ENCODE results near the gene ZNF407. TPM values are rescaled to one million over a fixed set of nuclear protein-coding genes. Genes with fewer than 3 reads are reported as not detected.

Gene ZNF407
- polyA plus RNA-seq, 3 donors from 2014 or later = 1.5 to 4.7 (median 1.5) TPM

DNA sequence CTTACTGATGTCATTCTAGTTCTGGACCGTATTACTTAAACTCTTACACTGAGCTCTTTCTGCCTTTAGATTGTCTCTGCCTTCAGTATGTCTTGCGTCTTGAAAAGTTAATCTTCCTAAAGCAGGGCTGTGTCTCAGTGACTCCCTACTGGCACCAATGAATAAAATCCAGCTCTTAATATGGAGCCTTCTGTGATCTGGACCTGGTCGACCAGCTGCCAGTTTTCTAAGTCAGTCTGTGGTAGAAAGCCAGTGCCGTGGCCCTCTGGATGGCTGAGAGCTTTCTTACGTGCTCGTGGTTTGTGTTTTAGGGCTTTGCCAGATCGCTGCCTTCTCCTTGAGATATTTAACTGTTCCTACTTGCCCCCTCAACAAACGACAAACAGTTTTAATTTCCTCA lies 26.8 kb downstream of the ZNF407 start:
- DNase-seq = no peak
- no peaks in the 10 kb centered on the region for H3K9me3 Mint-ChIP-seq

DNA sequence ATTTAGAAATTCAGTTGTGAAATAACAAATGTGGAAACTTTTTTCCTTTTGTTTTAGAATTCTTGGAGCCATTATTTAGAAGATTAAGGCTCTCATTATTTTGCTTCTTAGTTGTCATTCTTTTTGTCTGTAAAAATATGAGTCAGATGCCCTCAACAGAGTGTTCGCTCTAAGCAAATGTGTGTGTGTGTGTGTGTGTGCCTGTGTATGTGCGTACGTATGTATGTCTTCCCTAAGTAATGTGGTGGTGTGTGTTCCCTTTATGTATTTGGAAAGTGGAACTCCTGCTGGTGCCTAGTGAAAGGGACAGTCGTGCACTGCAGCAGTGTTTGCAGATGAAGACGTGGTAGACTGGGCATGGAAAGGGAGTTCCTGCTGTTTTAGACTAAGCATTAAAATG lies 27.5 kb downstream of the ZNF407 start:
- H3K4me3 Mint-ChIP-seq = no peak overlapping the region
- peaks cover 0 to 10% of the 10 kb centered on the region in 2 donors for H3K4me1 Mint-ChIP-seq
- no peaks in the 10 kb centered on the region for H3K27me3 Mint-ChIP-seq (ENCODE audit: low read depth in 3 of 3)
- DNase-seq = no peak
- no peaks in the 10 kb centered on the region for H3K36me3 Mint-ChIP-seq
- peak overlapping the region in 1 of 6 donors; percentile 6 for H3K27ac Mint-ChIP-seq
- H3K9me3 Mint-ChIP-seq = no peaks in the 10 kb centered on the region

More for the DNA sequence above, 26.8 kb downstream of the ZNF407 start:
- Mint-ChIP-seq H3K4me1 (peaks cover 0 to 11% of the 10 kb centered on the region in 2 donors), H3K4me3 (no peak overlapping the region), H3K36me3 (no peaks in the 10 kb centered on the region), H3K27ac (no peak overlapping the region), H3K27me3 (ENCODE audit: low read depth in 3 of 3) (no peaks in the 10 kb centered on the region)

DNA sequence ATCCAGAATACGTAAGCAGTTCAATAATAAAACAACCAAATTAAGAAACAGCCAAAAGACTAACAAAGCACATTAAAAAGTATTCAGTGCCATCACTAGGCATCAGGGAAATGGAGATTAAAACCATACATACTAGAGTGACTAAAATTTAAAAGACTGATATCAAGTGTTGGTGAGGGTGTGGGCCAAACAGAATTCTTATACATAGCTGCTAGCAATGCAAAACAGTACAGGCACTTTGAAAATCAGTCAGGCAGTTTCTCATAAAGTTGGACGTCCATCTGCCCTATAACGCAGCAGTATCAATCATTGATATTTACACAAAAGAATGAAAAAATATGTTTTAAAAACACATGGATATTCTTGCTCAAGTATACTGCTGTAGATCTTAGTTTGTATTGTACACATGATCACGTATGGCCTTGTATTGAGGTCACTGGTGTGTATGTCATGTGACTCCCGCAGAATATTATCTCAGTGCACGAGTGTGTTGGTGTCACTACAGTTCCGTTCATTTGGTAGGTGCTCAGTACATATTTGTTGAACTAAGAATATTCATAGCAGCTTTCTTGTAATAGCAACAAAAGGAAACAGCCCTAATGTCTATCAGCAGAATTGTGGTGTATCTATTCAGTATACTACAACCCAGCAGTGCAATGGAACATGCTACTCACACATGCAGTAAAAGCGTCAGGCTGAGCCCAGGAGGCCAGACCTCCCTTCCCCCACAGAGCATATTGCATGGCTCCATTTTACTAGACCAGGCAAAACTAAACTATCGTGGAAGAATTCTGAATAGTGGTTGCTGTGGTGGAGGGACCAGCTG lies 28.6 kb downstream of the ZNF407 start:
- H3K36me3 Mint-ChIP-seq = no peaks in the 10 kb centered on the region
- DNase-seq = no peak
- no peak overlapping the region for H3K4me3 Mint-ChIP-seq
- H3K27me3 Mint-ChIP-seq (ENCODE audit: low read depth in 3 of 3) = no peaks in the 10 kb centered on the region
- no peaks in the 10 kb centered on the region for H3K9me3 Mint-ChIP-seq
- peaks cover 7 to 15% of the 10 kb centered on the region in 2 donors for H3K4me1 Mint-ChIP-seq
- no peak overlapping the region for H3K27ac Mint-ChIP-seq

DNA sequence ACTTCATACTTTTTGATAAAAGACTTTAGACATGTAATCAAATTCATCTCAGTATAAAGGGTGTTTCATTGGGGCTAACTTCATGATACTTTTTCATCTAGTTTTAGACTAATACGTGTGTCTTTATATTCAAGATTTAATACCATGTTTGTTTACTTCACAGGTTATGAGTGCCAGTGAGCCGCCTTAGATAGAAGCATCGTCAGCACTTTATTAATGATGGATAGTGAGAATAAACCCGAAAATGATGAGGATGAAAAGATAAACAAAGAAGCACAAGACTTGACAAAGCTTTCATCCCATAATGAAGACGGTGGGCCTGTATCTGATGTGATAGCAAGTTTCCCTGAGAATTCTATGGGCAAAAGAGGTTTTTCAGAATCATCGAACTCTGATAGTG lies 33.1 kb downstream of the ZNF407 start:
- H3K4me3 Mint-ChIP-seq = peak overlapping the region in 3 of 5 donors; percentile 42 to 70 (median 48)
- H3K9me3 Mint-ChIP-seq = no peaks in the 10 kb centered on the region
- peaks cover 24 to 33% (median 33%) of the 10 kb centered on the region in 3 donors for H3K36me3 Mint-ChIP-seq
- DNase-seq = no peak
- peak overlapping the region in 5 of 6 donors; percentile 47 to 90 (median 85) for H3K27ac Mint-ChIP-seq
- H3K27me3 Mint-ChIP-seq (ENCODE audit: low read depth in 3 of 3) = peaks cover 0 to 2% (median 1%) of the 10 kb centered on the region in 3 donors
- peaks cover 22 to 36% of the 10 kb centered on the region in 2 donors for H3K4me1 Mint-ChIP-seq

DNA sequence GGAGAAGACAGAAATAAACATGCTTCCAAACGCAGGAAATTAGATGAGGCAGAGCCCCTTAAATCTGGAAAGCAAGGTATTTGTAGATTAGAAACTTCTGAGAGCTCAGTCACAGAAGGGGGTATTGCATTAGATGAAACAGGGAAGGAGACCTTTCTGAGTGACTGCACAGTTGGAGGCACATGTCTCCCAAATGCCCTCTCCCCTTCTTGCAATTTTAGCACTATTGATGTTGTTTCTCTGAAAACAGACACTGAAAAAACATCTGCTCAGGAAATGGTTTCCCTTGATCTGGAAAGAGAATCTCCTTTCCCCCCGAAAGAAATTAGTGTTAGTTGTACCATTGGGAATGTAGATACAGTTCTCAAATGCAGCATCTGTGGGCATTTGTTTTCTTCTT lies 33.5 kb downstream of the ZNF407 start:
- peak overlapping the region; percentile 48 to 79 (median 70) for H3K4me3 Mint-ChIP-seq
- peak overlapping the region; percentile 47 to 90 (median 85) for H3K27ac Mint-ChIP-seq
- H3K4me1 Mint-ChIP-seq = peaks cover 22 to 36% of the 10 kb centered on the region in 2 donors
- peaks cover 24 to 36% (median 33%) of the 10 kb centered on the region in 3 donors for H3K36me3 Mint-ChIP-seq
- no peak for DNase-seq
- peaks cover 0 to 2% (median 1%) of the 10 kb centered on the region in 3 donors for H3K27me3 Mint-ChIP-seq (ENCODE audit: low read depth in 3 of 3)
- H3K9me3 Mint-ChIP-seq = no peaks in the 10 kb centered on the region

DNA sequence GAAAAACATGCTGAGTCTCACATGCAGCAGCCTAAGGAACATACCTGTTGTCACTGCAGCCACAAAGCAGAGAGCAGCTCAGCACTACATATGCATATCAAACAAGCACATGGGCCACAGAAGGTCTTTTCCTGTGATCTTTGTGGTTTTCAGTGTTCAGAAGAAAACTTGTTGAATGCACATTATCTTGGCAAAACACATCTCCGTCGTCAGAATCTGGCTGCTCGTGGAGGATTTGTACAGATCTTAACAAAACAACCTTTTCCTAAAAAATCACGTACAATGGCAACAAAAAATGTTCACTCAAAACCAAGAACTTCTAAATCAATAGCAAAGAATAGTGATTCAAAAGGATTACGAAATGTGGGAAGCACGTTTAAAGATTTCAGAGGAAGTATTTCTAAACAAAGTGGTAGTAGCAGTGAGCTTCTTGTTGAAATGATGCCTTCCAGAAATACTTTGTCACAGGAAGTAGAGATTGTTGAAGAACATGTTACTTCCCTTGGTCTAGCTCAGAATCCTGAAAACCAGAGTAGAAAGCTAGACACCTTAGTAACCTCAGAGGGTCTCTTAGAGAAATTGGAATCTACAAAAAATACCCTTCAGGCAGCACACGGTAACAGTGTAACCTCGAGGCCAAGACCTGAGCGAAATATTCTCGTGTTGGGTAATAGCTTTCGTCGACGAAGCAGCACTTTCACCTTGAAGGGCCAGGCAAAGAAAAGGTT lies 34.1 kb downstream of the ZNF407 start:
- Mint-ChIP-seq H3K27me3 (ENCODE audit: low read depth in 3 of 3) (peaks cover 0 to 2% (median 1%) of the 10 kb centered on the region in 3 donors), H3K36me3 (peaks cover 24 to 40% (median 33%) of the 10 kb centered on the region in 3 donors), H3K27ac (peak overlapping the region; percentile 47 to 90 (median 85)), H3K4me3 (peak overlapping the region; percentile 47 to 79 (median 70)), H3K4me1 (peaks cover 22 to 36% of the 10 kb centered on the region in 2 donors), H3K9me3 (no peaks in the 10 kb centered on the region)
- no peak for DNase-seq

DNA sequence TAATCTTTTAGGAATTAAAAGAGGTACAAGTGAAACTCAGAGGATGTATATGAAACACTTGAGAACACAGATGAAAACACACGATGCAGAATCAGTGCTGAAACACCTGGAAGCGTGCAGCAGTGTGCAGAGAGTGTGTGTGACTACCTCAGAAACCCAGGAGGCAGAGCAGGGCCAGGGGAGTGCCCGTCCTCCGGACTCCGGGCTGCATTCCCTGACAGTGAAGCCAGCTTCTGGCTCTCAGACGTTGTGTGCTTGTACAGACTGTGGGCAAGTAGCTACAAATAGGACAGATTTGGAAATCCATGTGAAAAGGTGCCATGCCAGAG lies 34.6 kb downstream of the ZNF407 start:
- H3K27ac Mint-ChIP-seq = peak overlapping the region; percentile 43 to 90 (median 68)
- H3K27me3 Mint-ChIP-seq (ENCODE audit: low read depth in 3 of 3) = peaks cover 0 to 2% (median 1%) of the 10 kb centered on the region in 3 donors
- peaks cover 24 to 40% (median 33%) of the 10 kb centered on the region in 3 donors for H3K36me3 Mint-ChIP-seq
- peak overlapping the region in 2 of 5 donors; percentile 36 to 70 for H3K4me3 Mint-ChIP-seq
- peaks cover 22 to 31% of the 10 kb centered on the region in 2 donors for H3K4me1 Mint-ChIP-seq
- no peak for DNase-seq
- no peaks in the 10 kb centered on the region for H3K9me3 Mint-ChIP-seq

DNA sequence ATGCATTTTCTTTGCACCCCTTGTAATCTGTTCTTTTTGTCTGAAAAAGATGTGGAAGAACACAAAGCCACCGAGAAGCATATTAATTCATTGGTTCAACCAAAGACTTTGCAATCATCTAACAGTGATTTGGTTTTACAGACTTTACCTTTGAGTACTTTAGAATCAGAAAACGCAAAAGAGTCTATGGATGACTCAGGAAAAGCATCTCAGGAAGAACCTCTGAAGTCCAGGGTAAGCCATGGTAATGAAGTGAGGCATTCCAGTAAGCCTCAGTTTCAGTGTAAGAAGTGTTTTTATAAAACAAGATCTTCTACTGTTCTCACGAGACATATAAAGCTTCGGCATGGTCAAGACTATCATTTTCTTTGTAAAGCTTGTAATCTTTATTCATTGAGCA lies 35.2 kb downstream of the ZNF407 start:
- H3K4me3 Mint-ChIP-seq = no peak overlapping the region
- H3K9me3 Mint-ChIP-seq = no peaks in the 10 kb centered on the region
- no peak for DNase-seq
- H3K36me3 Mint-ChIP-seq = peaks cover 24 to 40% (median 33%) of the 10 kb centered on the region in 3 donors
- peaks cover 22 to 31% of the 10 kb centered on the region in 2 donors for H3K4me1 Mint-ChIP-seq
- H3K27ac Mint-ChIP-seq = peak overlapping the region in 3 of 6 donors; percentile 42 to 79 (median 57)
- peaks cover 0 to 2% (median 1%) of the 10 kb centered on the region in 3 donors for H3K27me3 Mint-ChIP-seq (ENCODE audit: low read depth in 3 of 3)

DNA sequence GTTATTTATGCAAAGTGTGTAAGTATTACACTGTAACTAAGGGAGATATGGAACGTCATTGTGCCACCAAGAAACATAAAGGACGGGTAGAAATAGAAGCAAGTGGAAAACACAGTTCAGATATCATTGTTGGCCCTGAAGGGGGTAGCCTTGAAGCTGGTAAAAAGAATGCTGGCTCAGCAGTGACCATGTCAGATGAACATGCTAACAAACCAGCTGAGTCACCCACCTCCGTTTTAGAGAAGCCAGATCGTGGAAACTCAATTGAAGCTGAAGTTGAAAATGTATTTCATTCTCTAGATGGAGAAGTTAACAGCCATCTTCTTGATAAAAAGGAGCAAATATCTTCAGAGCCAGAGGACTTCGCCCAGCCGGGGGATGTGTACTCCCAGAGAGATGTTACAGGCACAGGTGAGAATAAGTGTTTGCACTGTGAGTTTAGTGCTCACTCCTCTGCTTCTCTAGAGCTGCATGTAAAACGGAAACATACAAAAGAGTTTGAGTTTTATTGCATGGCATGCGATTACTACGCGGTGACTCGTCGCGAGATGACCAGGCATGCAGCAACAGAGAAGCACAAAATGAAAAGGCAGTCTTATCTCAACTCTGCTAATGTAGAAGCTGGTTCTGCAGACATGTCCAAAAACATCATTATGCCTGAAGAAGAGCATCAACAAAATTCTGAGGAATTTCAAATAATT lies 36.1 kb downstream of the ZNF407 start:
- no peak for DNase-seq
- H3K27ac Mint-ChIP-seq = no peak overlapping the region
- peaks cover 24 to 40% (median 33%) of the 10 kb centered on the region in 3 donors for H3K36me3 Mint-ChIP-seq
- no peak overlapping the region for H3K4me3 Mint-ChIP-seq
- peaks cover 22 to 31% of the 10 kb centered on the region in 2 donors for H3K4me1 Mint-ChIP-seq
- H3K27me3 Mint-ChIP-seq (ENCODE audit: low read depth in 3 of 3) = peaks cover 0 to 2% (median 1%) of the 10 kb centered on the region in 3 donors
- no peaks in the 10 kb centered on the region for H3K9me3 Mint-ChIP-seq

DNA sequence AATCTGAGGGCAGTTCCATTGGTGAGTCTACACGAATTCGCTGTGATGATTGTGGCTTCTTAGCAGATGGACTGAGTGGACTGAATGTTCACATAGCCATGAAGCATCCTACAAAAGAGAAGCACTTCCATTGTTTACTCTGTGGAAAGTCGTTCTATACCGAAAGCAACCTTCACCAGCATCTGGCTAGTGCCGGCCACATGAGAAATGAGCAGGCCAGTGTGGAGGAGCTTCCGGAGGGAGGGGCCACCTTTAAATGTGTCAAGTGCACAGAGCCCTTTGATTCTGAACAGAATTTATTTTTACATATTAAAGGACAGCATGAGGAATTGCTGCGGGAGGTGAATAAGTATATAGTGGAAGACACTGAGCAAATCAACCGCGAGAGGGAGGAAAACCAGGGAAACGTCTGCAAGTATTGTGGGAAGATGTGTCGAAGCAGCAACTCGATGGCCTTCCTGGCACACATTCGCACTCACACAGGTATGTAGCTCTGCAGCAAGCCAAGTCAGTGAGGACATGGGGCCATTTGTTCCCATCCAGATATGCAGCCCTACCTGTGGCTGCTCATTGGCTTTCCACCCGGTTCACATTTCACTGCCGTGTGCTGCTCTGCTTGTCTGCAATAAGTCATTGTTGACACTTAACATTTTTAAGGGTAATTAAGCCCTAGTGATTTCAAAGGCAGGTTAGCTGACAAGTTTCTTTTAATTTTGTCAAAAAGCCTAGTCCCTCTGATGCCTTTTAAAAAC lies 37.7 kb downstream of the ZNF407 start:
- DNase-seq = no peak
- Mint-ChIP-seq H3K27ac (no peak overlapping the region), H3K9me3 (no peaks in the 10 kb centered on the region), H3K4me1 (peaks cover 22 to 30% of the 10 kb centered on the region in 2 donors), H3K27me3 (ENCODE audit: low read depth in 3 of 3) (peaks cover 0 to 5% (median 1%) of the 10 kb centered on the region in 3 donors), H3K36me3 (peaks cover 24 to 40% (median 33%) of the 10 kb centered on the region in 3 donors), H3K4me3 (no peak overlapping the region)

DNA sequence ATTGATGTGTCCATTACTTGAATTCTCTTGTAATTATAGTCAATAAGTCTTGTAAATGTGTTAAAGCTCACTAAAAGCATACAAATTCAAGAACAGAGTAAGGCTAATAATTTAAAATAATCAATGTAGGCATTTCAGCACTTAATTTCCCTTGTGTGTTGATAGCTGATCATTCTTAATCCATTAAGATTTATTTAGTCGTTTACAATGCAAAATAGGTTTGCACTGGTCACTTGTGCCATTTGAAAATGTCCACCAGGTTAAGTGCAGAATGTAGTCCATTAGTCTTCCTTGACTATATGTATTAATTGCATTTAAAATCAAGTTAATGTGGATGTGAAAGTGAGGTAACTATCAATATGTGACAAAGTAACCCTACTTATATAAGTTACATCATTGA lies 39.4 kb downstream of the ZNF407 start:
- Mint-ChIP-seq H3K4me3 (no peak overlapping the region), H3K4me1 (peaks cover 7 to 13% of the 10 kb centered on the region in 2 donors), H3K27ac (no peak overlapping the region), H3K27me3 (ENCODE audit: low read depth in 3 of 3) (peaks cover 0 to 5% (median 1%) of the 10 kb centered on the region in 3 donors), H3K36me3 (peaks cover 20 to 39% (median 29%) of the 10 kb centered on the region in 3 donors), H3K9me3 (no peaks in the 10 kb centered on the region)
- no peak for DNase-seq

DNA sequence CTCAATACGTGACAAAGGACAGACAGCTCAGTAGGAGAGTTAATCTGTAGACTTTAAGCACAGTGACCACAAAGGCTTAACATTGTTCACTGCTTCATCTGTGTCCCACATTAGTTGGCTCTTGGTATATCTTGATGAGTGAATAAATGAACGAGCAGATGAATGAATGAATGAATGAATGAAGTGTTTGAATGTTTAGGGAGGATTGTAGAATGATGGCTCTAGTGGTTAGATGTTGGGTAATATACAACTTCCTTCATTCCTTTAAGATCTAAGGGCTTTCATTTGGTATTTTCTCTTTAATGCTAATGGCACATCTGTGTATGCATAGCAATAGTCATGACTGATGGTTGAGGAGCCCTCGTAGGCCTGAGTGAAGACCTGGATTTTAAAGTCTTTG lies 40.5 kb downstream of the ZNF407 start:
- Mint-ChIP-seq H3K4me1 (peaks cover 0 to 2% of the 10 kb centered on the region in 2 donors), H3K9me3 (no peaks in the 10 kb centered on the region), H3K27me3 (ENCODE audit: low read depth in 3 of 3) (peaks cover 0 to 5% (median 1%) of the 10 kb centered on the region in 3 donors), H3K27ac (peak overlapping the region in 1 of 6 donors; percentile 65), H3K4me3 (no peak overlapping the region), H3K36me3 (peaks cover 17 to 33% (median 27%) of the 10 kb centered on the region in 3 donors)
- DNase-seq = no peak

DNA sequence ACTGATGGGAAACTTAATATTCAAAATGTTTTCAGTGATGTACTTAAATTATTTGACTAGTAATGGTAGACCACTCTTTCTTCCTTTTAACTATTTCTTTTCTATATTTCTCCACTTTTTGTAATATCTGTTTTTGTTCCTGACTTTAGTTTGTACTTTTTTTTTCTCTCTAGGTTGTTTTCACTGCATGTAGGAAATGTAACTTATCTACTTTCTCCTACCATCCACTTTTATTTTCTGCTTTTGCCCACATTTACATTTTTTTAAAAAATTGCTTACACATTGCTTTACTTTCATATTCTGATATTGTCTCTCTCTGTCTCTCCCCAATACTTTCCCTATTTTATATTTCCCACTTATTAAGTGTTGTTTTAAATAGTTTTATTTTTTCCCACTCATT lies 47.0 kb downstream of the ZNF407 start:
- Mint-ChIP-seq H3K27ac (no peak overlapping the region), H3K4me3 (no peak overlapping the region), H3K27me3 (ENCODE audit: low read depth in 3 of 3) (peaks cover 0 to 2% (median 0%) of the 10 kb centered on the region in 3 donors), H3K4me1 (peaks cover 3 to 16% of the 10 kb centered on the region in 2 donors), H3K36me3 (peaks cover 9 to 23% (median 15%) of the 10 kb centered on the region in 3 donors), H3K9me3 (no peaks in the 10 kb centered on the region)
- DNase-seq = no peak
